Cardiac fibroblast (primary cell): ENCODE results near the gene OR10H3.

Source experiments
- DNase-seq, 2 donors: peaks; one replicate each; pipeline versions ENCODE4 v3.0.0 to v3.0.0-alpha.2; 2010; ENCODE audit warnings: low read depth in 2 of 2
- H3K4me3 ChIP-seq, 2 donors: replicated peaks in 1 of 2; 1 replicate in 1 of 2; 2 replicates in 1 of 2; pipeline ENCODE4 v1.5.1; 2011; ENCODE audit warnings: low read depth in 2 of 2, low read length in 2 of 2, mild to moderate bottlenecking in 2 of 2, moderate library complexity in 1 of 2
- CTCF ChIP-seq: IDR thresholded peaks from one replicate; pipeline ENCODE4 v1.5.1; 2011; ENCODE audit warnings: low read depth, mild to moderate bottlenecking, low read length, inconsistent platforms

The OR10H3 gene

GRCh38 chr19:15737722-15738121 is at the start of gene OR10H3:
Gene OR10H3 (plus strand): TSS chr19:15737985. CDS start chr19:15741393, 3,408 bp downstream.
- no peak for DNase-seq
- TF ChIP-seq CTCF: no peak

GRCh38 chr19:15696654-15697194 is 41.1 kb upstream of the OR10H3 start:
- no peak for TF ChIP-seq CTCF
- DNase-seq: no peak
- no peak overlapping the region for H3K4me3 ChIP-seq

More at GRCh38 chr19:15737722-15738121, at the start of gene OR10H3:
- no peak within 1 kb of the TSS for H3K4me3 ChIP-seq

GRCh38 chr19:15701757-15702533 is 35.8 kb upstream of the OR10H3 start:
- no peak overlapping the region for H3K4me3 ChIP-seq
- no peak for DNase-seq
- no peak for TF ChIP-seq CTCF

GRCh38 chr19:15702534-15702930 is 35.3 kb upstream of the OR10H3 start:
- TF ChIP-seq CTCF: no peak
- DNase-seq: peak; percentile 19 to 21

GRCh38 chr19:15714638-15715037 is 23.1 kb upstream of the OR10H3 start:
- TF ChIP-seq CTCF: no peak
- H3K4me3 ChIP-seq: no peak overlapping the region
- no peak for DNase-seq

More at GRCh38 chr19:15702534-15702930, 35.3 kb upstream of the OR10H3 start:
- H3K4me3 ChIP-seq: no peak overlapping the region

GRCh38 chr19:15715642-15716041 is 22.1 kb upstream of the OR10H3 start:
- no peak for DNase-seq
- no peak overlapping the region for H3K4me3 ChIP-seq
- no peak for TF ChIP-seq CTCF
